IPS-15b (cell line): ENCODE data around the gene MORC2.

Experiments used
- H3K27me3 ChIP-seq: one replicate; pipeline ENCODE4 v1.6.1; 2013; ENCODE audit warnings: low read length; ENCODE audit not compliant: control insufficient read depth, insufficient read depth
- H3K36me3 ChIP-seq: one replicate; pipeline ENCODE4 v1.6.1; 2013; ENCODE audit warnings: low read length; ENCODE audit not compliant: control insufficient read depth, insufficient read depth
- H3K4me1 ChIP-seq: one replicate; pipeline ENCODE4 v1.6.1; 2013; ENCODE audit warnings: mild to moderate bottlenecking, low read length; ENCODE audit not compliant: control insufficient read depth, insufficient read depth
- H3K4me3 ChIP-seq: one replicate; pipeline ENCODE4 v1.5.1; 2013; ENCODE audit warnings: low read depth, low read length
- H3K9ac ChIP-seq: one replicate; pipeline ENCODE4 v1.6.1; 2013; ENCODE audit warnings: low read depth, mild to moderate bottlenecking, low read length
- H3K9me3 ChIP-seq: one replicate; pipeline ENCODE4 v1.6.1; 2013; ENCODE audit warnings: mild to moderate bottlenecking, low read length; ENCODE audit not compliant: control insufficient read depth, insufficient read depth

Gene MORC2

DNA sequence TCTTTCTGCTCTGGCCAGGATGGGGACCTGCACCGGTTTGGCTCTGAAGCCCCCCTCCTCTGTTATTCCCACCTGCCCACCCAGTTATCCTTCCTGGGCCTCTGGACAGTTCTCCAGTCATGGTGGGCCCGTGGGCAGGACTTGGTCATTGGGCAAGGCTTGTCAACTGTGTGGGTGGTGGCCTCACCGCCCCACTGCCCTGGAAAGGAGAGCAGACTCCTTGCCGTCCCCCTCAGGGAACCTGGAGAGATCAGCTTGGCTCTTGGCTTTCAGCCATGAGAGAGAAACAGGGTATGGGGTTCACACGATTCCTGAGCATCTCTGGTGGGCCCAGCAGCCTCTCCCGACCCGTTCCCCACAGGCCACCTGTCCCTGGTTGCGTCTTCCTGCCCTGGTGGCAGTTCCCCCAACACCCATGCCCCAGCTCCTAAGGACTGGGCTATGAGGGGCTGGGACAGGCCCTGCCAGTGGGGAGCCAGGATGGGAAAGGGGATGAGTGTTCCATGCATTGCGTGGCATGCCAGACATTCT lies 92.3 kb downstream of the MORC2 start:
- Histone ChIP-seq H3K27me3 (no peaks in the 10 kb centered on the region), H3K9me3 (no peaks in the 10 kb centered on the region), H3K9ac (no peak overlapping the region), H3K36me3 (no peaks in the 10 kb centered on the region), H3K4me3 (no peak overlapping the region), H3K4me1 (no peaks in the 10 kb centered on the region)

DNA sequence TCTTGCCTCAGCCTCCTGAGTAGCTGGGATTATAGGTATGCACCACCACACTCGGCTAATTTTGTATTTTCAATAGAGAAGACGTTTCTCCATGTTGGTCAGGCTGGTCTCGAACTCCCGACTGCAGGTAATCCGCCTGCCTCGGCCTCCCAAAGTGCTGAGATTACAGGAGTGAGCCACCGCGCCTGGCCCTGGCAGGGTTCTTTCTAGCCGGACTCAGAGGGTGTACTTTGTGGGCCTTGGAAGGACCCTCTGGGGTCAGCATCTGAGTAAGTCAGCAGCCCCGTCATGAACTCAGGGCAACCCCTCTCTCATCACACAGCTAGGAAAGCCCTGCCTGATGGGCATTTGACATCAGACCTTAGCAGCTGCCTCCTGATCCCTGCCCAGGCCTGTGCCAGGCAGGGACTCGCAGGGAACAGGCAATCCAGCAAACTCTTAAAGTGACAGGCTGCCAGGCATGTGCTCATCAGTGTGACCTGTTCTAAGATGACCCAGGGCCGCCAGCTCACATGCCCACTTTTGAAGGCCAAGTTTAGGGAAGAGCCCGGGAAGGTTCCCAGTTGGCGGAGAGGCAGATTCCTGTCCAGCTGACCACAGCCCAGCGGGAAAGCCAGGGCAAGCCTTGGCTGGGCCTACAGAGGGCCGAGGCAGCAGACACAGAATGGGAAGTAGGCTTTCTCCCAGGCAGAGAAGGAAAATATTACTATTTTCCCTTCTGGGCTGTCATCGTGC lies 92.9 kb downstream of the MORC2 start:
- H3K9me3 ChIP-seq: no peaks in the 10 kb centered on the region
- no peak overlapping the region for H3K4me3 ChIP-seq
- no peaks in the 10 kb centered on the region for H3K36me3 ChIP-seq
- no peak overlapping the region for H3K9ac ChIP-seq
- H3K4me1 ChIP-seq: no peaks in the 10 kb centered on the region
- no peaks in the 10 kb centered on the region for H3K27me3 ChIP-seq
